Neuronal stem cell (in vitro differentiated cells): ENCODE data around the gene TRIM34.

Source experiments
- DNase-seq: peaks from one replicate; pipeline ENCODE4 v3.0.0-alpha.2; 2013; ENCODE audit warnings: low spot score
- H2AFZ ChIP-seq: one replicate; pipeline ENCODE4 v1.6.1; 2013; ENCODE audit warnings: mild to moderate bottlenecking, low read length, inconsistent platforms
- H2AK5ac ChIP-seq: 2 replicates; pipeline ENCODE4 v1.6.1; 2013; ENCODE audit warnings: low read depth, mild to moderate bottlenecking, inconsistent platforms, low read length, moderate library complexity, mixed read lengths
- H2BK120ac ChIP-seq: 2 replicates; pipeline ENCODE4 v1.6.1; 2013; ENCODE audit warnings: low read depth, mild to moderate bottlenecking, inconsistent platforms, low read length, moderate library complexity, mixed read lengths
- H2BK12ac ChIP-seq: one replicate; pipeline ENCODE4 v1.6.1; 2013; ENCODE audit warnings: low read length, inconsistent platforms
- H2BK15ac ChIP-seq: 2 replicates; pipeline ENCODE4 v1.6.1; 2013; ENCODE audit warnings: mild to moderate bottlenecking, low read length, inconsistent platforms, mixed read lengths
- H2BK5ac ChIP-seq: one replicate; pipeline ENCODE4 v1.6.1; 2013; ENCODE audit warnings: inconsistent platforms, mild to moderate bottlenecking, low read length, moderate library complexity
- H3K14ac ChIP-seq: one replicate; pipeline ENCODE4 v1.6.1; 2013; ENCODE audit warnings: low read length, inconsistent platforms
- H3K18ac ChIP-seq: 2 replicates; pipeline ENCODE4 v1.6.1; 2013; ENCODE audit warnings: low read length, inconsistent platforms
- H3K23ac ChIP-seq: 2 replicates; pipeline ENCODE4 v1.6.1; 2013; ENCODE audit warnings: low read depth, mild to moderate bottlenecking, mixed read lengths, low read length, inconsistent platforms; ENCODE audit not compliant: poor library complexity
- H3K27ac ChIP-seq: replicated peaks from 3 replicates; pipeline ENCODE4 v1.5.1; 2013; ENCODE audit warnings: low read length, inconsistent platforms
- H3K27me3 ChIP-seq, 3 experiments: 2 replicates each; pipeline ENCODE4 v1.6.1; 2013; ENCODE audit warnings: low read length in 3 of 3, mild to moderate bottlenecking in 2 of 3, inconsistent platforms in 1 of 3, low read depth in 1 of 3, mixed read lengths in 1 of 3, moderate library complexity in 1 of 3; ENCODE audit not compliant: control insufficient read depth in 3 of 3, insufficient read depth in 3 of 3
- H3K36me3 ChIP-seq, 2 donors: replicated peaks in 1 of 2; 2 replicates each; pipeline ENCODE4 v1.6.1; 2013; ENCODE audit warnings: low read length in 2 of 2; ENCODE audit not compliant: control insufficient read depth in 2 of 2, insufficient read depth in 2 of 2
- H3K4ac ChIP-seq: 2 replicates; pipeline ENCODE4 v1.6.1; 2013; ENCODE audit warnings: inconsistent platforms, mild to moderate bottlenecking, low read length, moderate library complexity
- H3K4me1 ChIP-seq, 2 donors: 1 replicate in 1 of 2; 2 replicates in 1 of 2; pipeline ENCODE4 v1.6.1; 2013; ENCODE audit warnings: low read length in 2 of 2, low read depth in 1 of 2; ENCODE audit not compliant: control insufficient read depth in 2 of 2, insufficient read depth in 1 of 2
- H3K4me2 ChIP-seq: one replicate; pipeline ENCODE4 v1.6.1; 2013; ENCODE audit warnings: mild to moderate bottlenecking, low read length, inconsistent platforms; ENCODE audit not compliant: insufficient read depth, poor library complexity, severe bottlenecking
- H3K4me3 ChIP-seq, 2 donors: 2 replicates each; pipeline ENCODE4 v1.5.1; 2013; ENCODE audit warnings: low read length in 2 of 2, mild to moderate bottlenecking in 2 of 2, inconsistent platforms in 1 of 2, moderate library complexity in 1 of 2
- H3K79me1 ChIP-seq: one replicate; pipeline ENCODE4 v1.6.1; 2013; ENCODE audit warnings: low read depth, mild to moderate bottlenecking, inconsistent platforms, low read length, moderate library complexity
- H3K9ac ChIP-seq: one replicate; pipeline ENCODE4 v1.6.1; 2013; ENCODE audit warnings: mild to moderate bottlenecking, low read depth, low read length, inconsistent platforms; ENCODE audit not compliant: poor library complexity
- H3K9me3 ChIP-seq, 2 donors: replicated peaks in 1 of 2; 2 replicates each; pipeline versions ENCODE3 to v1.6.1; 2013; ENCODE audit warnings: low read length in 2 of 2, mild to moderate bottlenecking in 2 of 2, inconsistent platforms in 1 of 2, low read depth in 1 of 2, mixed read lengths in 1 of 2, moderate library complexity in 1 of 2; ENCODE audit not compliant: control insufficient read depth in 2 of 2, insufficient read depth in 1 of 2
- H4K8ac ChIP-seq: one replicate; pipeline ENCODE4 v1.6.1; 2013; ENCODE audit warnings: low read depth, mild to moderate bottlenecking, inconsistent platforms, low read length, moderate library complexity
- H4K91ac ChIP-seq: one replicate; pipeline ENCODE4 v1.6.1; 2013; ENCODE audit warnings: low read length, low read depth, mild to moderate bottlenecking, inconsistent platforms; ENCODE audit not compliant: poor library complexity
- WGBS, 2 donors: extraction: QIAGEN DNeasy Blood & Tissue Kit; methylation state at CpG; one replicate each; pipeline ENCODE4 v1.1.7; 2013; ENCODE audit warnings: missing lambda C conversion rate in 2 of 2, mixed read lengths in 1 of 2; ENCODE audit not compliant: insufficient read length in 2 of 2, insufficient replicate concordance in 1 of 2; ENCODE audit errors: extremely low coverage in 2 of 2; 5-methylcytosine and 5-hydroxymethylcytosine counted together

The TRIM34 gene

DNA sequence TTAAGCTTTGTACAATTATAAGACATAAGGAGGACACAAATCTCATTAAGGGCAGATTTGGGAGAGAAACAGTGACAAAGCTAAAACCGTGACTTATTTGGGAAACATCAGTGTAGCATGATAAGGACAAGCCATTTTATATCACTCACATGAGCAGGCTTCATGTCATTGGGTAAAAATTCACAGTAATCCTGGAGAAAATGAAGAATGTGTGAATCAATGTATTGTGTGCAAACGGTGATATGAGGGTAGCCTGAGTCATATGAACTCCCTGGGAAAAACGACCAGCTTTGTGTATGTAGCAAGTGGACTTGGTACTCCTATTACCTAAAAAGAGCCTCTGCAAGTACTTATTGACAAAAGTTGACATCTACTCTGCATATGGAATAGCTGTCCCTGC, 6.0 kb upstream of the TRIM34 start:
- H3K36me3 ChIP-seq = no peaks in the 10 kb centered on the region
- peaks cover 0 to 1% of the 10 kb centered on the region in 2 donors for H3K4me1 ChIP-seq
- no peaks in the 10 kb centered on the region for H3K79me1 ChIP-seq
- no peaks in the 10 kb centered on the region for H3K9me3 ChIP-seq
- no peak overlapping the region for H2AK5ac ChIP-seq
- H2BK5ac ChIP-seq = no peak overlapping the region
- H3K18ac ChIP-seq = no peak overlapping the region
- no peak overlapping the region for H3K14ac ChIP-seq
- H2BK12ac ChIP-seq = no peak overlapping the region
- DNase-seq = no peak
- no peak overlapping the region for H3K27ac ChIP-seq
- H2AFZ ChIP-seq = no peak overlapping the region
- H3K9ac ChIP-seq = no peak overlapping the region
- no peak overlapping the region for H3K4ac ChIP-seq
- no peak overlapping the region for H2BK120ac ChIP-seq
- H4K91ac ChIP-seq = no peak overlapping the region
- no peak overlapping the region for H3K23ac ChIP-seq
- no peak overlapping the region for H3K4me2 ChIP-seq
- no CpG with 5 or more reads among the region's 3 CpGs for WGBS, 2 donors
- H2BK15ac ChIP-seq = no peak overlapping the region
- no peak overlapping the region for H4K8ac ChIP-seq
- no peaks in the 10 kb centered on the region for H3K27me3 ChIP-seq
- H3K4me3 ChIP-seq = no peak overlapping the region

DNA sequence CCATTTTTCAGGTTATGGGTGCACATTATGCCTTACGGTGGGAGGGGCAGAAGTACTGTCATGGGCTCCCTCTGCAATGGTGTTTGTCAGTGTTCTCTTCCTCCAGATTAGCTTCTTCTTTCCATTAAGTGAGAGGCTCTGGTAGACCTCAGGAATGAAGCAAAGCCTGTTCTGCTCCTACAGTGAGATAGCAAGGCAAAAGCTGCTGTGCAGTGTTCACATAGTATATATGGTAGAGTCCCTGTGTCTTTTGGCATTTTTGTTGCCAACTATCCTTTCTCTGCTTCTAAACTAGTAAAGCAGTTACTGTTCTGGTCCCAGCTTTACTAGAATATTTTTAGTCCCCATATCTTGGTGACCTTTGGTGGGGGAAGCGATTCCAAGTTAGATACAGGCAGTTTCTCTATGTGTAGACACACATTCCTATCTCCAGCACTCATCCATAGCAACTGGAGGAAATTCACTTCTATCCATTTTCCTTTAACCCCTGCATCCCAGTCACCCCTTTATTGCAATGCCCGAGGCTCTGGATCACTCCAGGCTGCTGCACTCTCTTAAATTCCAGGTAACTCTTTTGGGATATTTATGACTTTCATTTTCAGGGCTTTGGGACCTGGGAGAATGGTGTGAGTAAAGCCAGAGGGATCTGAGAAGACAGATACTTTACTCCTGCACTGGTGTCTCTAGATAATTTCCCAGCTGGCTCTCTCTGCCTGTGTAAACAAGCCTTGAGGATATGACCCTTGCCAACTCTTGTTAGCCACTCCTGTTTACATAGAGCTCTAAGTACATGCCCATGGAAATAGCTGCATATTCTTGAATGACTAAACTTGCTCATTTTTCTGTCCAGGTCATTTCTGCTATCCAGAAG, 3.9 kb upstream of the TRIM34 start:
- H3K9me3 ChIP-seq = no peaks in the 10 kb centered on the region
- WGBS, 2 donors = no CpG with 5 or more reads among the region's 3 CpGs
- no peak for DNase-seq
- no peak overlapping the region for H3K23ac ChIP-seq
- H3K18ac ChIP-seq = no peak overlapping the region
- no peak overlapping the region for H2AFZ ChIP-seq
- no peak overlapping the region for H3K4me3 ChIP-seq
- H2BK15ac ChIP-seq = no peak overlapping the region
- H2BK12ac ChIP-seq = no peak overlapping the region
- H3K14ac ChIP-seq = no peak overlapping the region
- H3K9ac ChIP-seq = no peak overlapping the region
- no peak overlapping the region for H4K91ac ChIP-seq
- H3K4ac ChIP-seq = no peak overlapping the region
- no peak overlapping the region for H2BK120ac ChIP-seq
- H3K27ac ChIP-seq = no peak overlapping the region
- no peaks in the 10 kb centered on the region for H3K27me3 ChIP-seq
- no peak overlapping the region for H2AK5ac ChIP-seq
- no peaks in the 10 kb centered on the region for H3K36me3 ChIP-seq
- H2BK5ac ChIP-seq = no peak overlapping the region
- H3K4me2 ChIP-seq = no peak overlapping the region
- no peak overlapping the region for H4K8ac ChIP-seq
- H3K79me1 ChIP-seq = no peaks in the 10 kb centered on the region
- H3K4me1 ChIP-seq = peaks cover 3 to 7% of the 10 kb centered on the region in 2 donors

DNA sequence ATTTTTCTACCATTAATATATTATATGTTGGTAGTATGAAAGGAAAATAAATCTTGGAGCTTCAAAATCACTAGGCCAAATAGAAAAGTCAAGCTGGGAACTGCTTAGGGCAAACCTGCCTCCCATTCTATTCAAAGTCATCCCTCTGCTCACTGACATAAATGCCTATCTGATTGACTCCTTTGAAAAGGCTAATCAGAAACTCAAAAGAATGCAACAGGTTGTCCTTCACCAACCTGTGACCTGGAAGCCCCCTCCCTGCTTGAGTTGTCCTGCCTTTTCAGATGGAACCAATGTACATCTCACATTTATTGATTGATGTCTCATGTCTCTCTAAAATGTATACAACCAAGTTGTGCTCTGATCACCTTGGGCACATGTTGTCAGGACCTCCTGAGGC, 3.2 kb upstream of the TRIM34 start:
- Histone ChIP-seq H3K4me3 (no peak overlapping the region), H3K23ac (no peak overlapping the region), H3K9me3 (no peaks in the 10 kb centered on the region), H3K4ac (no peak overlapping the region), H4K91ac (no peak overlapping the region), H3K79me1 (no peaks in the 10 kb centered on the region), H3K9ac (no peak overlapping the region), H2BK15ac (no peak overlapping the region), H3K18ac (no peak overlapping the region), H3K27me3 (no peaks in the 10 kb centered on the region), H2BK12ac (no peak overlapping the region), H2AFZ (no peak overlapping the region), H2BK5ac (no peak overlapping the region), H3K27ac (no peak overlapping the region), H2BK120ac (no peak overlapping the region), H3K14ac (no peak overlapping the region), H4K8ac (no peak overlapping the region), H3K4me2 (no peak overlapping the region), H2AK5ac (no peak overlapping the region), H3K4me1 (peaks cover 3 to 7% of the 10 kb centered on the region in 2 donors), H3K36me3 (no peaks in the 10 kb centered on the region)
- no peak for DNase-seq

DNA sequence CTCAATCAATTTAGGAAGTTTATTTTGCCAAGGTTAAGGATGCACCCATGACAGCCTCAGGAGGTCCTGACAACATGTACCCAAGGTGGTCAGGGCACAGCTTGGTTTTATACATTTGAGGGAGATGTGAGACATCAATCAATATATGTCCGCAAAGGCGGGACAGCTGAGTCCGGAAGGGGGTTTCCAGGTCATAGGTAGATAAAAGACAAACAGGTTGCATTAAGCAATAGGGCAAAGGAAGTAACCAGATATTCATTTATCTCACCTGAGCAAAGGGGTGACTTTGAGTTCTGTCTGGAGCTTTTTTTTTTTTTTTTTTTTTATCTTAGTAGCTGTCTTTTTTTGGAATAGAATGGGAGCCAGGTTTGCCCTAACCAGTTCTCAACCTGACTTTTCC, 2.0 kb upstream of the TRIM34 start:
- H4K91ac ChIP-seq = no peak overlapping the region
- DNase-seq = no peak
- H2AFZ ChIP-seq = no peak overlapping the region
- no peak overlapping the region for H3K23ac ChIP-seq
- WGBS, 2 donors = no CpG with 5 or more reads among the region's 3 CpGs
- H4K8ac ChIP-seq = no peak overlapping the region
- H3K4me3 ChIP-seq = no peak overlapping the region
- no peaks in the 10 kb centered on the region for H3K79me1 ChIP-seq
- no peak overlapping the region for H3K4ac ChIP-seq
- no peaks in the 10 kb centered on the region for H3K27me3 ChIP-seq
- no peaks in the 10 kb centered on the region for H3K36me3 ChIP-seq
- H3K4me2 ChIP-seq = no peak overlapping the region
- no peak overlapping the region for H3K27ac ChIP-seq
- H3K18ac ChIP-seq = no peak overlapping the region
- H2AK5ac ChIP-seq = no peak overlapping the region
- H3K9ac ChIP-seq = no peak overlapping the region
- no peak overlapping the region for H2BK120ac ChIP-seq
- H2BK5ac ChIP-seq = no peak overlapping the region
- no peak overlapping the region for H3K14ac ChIP-seq
- H3K4me1 ChIP-seq = peaks cover 3 to 7% of the 10 kb centered on the region in 2 donors
- H2BK12ac ChIP-seq = no peak overlapping the region
- H3K9me3 ChIP-seq = no peaks in the 10 kb centered on the region
- H2BK15ac ChIP-seq = no peak overlapping the region
